ENCODE results near the gene SLC6A3.

Gene SLC6A3

GRCh38 chr5:1343315-1343751 is 101.9 kb downstream of the SLC6A3 start:
- DNase-seq, result no peak
